Gastroesophageal sphincter (tissue), 3 donors: Measurements from ENCODE around the gene TMEM45A.

ENCODE experiments used
- EP300 ChIP-seq: sonication (generic); formaldehyde crosslinking; IDR thresholded peaks from one replicate; pipeline ENCODE4 v1.6.1; 2017; ENCODE audit warnings: antibody characterized with exemption, mild to moderate bottlenecking
- POLR2A ChIP-seq, 2 donors: fragments of 450-650 bp; IDR thresholded peaks; one replicate each; pipeline ENCODE4 v1.6.1; 2017; ENCODE audit warnings: antibody characterized with exemption in 2 of 2, mild to moderate bottlenecking in 2 of 2, moderate library complexity in 1 of 2
- POLR2AphosphoS5 ChIP-seq: sonication (generic); formaldehyde crosslinking; IDR thresholded peaks from one replicate; pipeline ENCODE4 v1.6.1; 2017; ENCODE audit warnings: antibody characterized with exemption
- TF ChIP-seq, protein P1 (sequence below), 4 experiments: fragments of 200-600 bp in 2 of 4; fragments of 450-650 bp in 2 of 4; sonication (generic) in 1 of 4; IDR thresholded peaks; one replicate each; pipeline ENCODE4 v1.5.1; 2017 to 2019; ENCODE audit warnings: antibody characterized with exemption in 4 of 4, mild to moderate bottlenecking in 2 of 4, moderate library complexity in 2 of 4

GRCh38 chr3:100522125-100522524, 29.7 kb downstream of the TMEM45A start:
- TF ChIP-seq, protein P1, sequence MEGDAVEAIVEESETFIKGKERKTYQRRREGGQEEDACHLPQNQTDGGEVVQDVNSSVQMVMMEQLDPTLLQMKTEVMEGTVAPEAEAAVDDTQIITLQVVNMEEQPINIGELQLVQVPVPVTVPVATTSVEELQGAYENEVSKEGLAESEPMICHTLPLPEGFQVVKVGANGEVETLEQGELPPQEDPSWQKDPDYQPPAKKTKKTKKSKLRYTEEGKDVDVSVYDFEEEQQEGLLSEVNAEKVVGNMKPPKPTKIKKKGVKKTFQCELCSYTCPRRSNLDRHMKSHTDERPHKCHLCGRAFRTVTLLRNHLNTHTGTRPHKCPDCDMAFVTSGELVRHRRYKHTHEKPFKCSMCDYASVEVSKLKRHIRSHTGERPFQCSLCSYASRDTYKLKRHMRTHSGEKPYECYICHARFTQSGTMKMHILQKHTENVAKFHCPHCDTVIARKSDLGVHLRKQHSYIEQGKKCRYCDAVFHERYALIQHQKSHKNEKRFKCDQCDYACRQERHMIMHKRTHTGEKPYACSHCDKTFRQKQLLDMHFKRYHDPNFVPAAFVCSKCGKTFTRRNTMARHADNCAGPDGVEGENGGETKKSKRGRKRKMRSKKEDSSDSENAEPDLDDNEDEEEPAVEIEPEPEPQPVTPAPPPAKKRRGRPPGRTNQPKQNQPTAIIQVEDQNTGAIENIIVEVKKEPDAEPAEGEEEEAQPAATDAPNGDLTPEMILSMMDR (IDR thresholded peaks at IDR 0.05) = no peak
- TF ChIP-seq POLR2A (IDR thresholded peaks at IDR 0.05) = no peak
- TF ChIP-seq EP300 = no peak
- no peak for TF ChIP-seq POLR2AphosphoS5
